GM23338 (cell line): ENCODE data around the gene IGF2.

ENCODE experiments used
- CREB1 ChIP-seq: fragments of 250-450 bp; sonication (Bioruptor Pico); IDR thresholded peaks from 2 replicates; pipeline ENCODE4 v1.5.0; 2020; ENCODE audit warnings: low read depth, mild to moderate bottlenecking, moderate library complexity
- EZH2 ChIP-seq: fragments of 200-600 bp; sonication (generic); IDR thresholded peaks from one replicate; pipeline ENCODE4 v1.8.0; 2017; ENCODE audit warnings: antibody characterized with exemption, mild to moderate bottlenecking, low read depth; ENCODE audit not compliant: unreplicated experiment
- JUNB ChIP-seq: IDR thresholded peaks from one replicate; pipeline ENCODE4 v1.6.1; 2016; ENCODE audit warnings: antibody characterized with exemption; ENCODE audit not compliant: unreplicated experiment
- POLR2AphosphoS5 ChIP-seq: IDR thresholded peaks from 2 replicates; pipeline ENCODE4 v1.6.1; 2016; ENCODE audit warnings: antibody characterized with exemption, low read depth
- TF ChIP-seq, protein P1 (sequence below), 2 experiments: fragments of 200-600 bp in 1 of 2; sonication (generic) in 1 of 2; conservative IDR thresholded peaks; 2 replicates each; pipeline versions ENCODE4 v1.5.1 to v1.6.1; 2016 to 2017; ENCODE audit warnings: antibody characterized with exemption in 2 of 2, low read depth in 2 of 2, mild to moderate bottlenecking in 2 of 2, moderate library complexity in 1 of 2
- TF ChIP-seq, protein P2 (sequence below): IDR thresholded peaks from 2 replicates; pipeline ENCODE4 v1.6.1; 2016; ENCODE audit warnings: antibody characterized with exemption

DNA sequence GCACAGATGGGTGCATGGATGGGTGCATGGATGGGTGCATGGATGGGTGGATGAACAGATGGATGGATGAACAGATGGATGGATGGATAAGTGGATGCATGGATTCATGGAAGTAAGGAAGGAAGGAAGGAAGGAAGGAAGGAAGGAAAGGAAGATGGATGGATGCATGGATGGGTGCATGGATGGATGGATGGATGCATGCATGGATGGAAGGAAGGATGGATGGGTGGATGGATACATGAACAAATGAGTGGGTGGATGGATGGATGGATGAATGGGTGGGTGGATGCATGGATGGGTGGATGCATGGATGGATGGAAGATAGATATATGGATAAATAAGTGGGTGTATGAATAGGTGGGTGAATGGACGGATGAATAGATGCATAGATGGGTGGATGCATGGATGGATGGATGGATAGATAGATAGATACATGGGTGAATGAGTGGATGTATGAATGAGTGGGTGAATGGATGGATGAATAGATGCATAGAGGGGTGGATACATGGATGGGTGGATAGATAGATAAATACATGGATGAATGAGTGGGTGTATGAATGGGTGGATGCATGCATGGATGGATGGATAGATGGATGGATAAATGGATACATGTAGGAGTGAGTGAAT, 32.5 kb downstream of the IGF2 start:
- TF ChIP-seq, protein P1, sequence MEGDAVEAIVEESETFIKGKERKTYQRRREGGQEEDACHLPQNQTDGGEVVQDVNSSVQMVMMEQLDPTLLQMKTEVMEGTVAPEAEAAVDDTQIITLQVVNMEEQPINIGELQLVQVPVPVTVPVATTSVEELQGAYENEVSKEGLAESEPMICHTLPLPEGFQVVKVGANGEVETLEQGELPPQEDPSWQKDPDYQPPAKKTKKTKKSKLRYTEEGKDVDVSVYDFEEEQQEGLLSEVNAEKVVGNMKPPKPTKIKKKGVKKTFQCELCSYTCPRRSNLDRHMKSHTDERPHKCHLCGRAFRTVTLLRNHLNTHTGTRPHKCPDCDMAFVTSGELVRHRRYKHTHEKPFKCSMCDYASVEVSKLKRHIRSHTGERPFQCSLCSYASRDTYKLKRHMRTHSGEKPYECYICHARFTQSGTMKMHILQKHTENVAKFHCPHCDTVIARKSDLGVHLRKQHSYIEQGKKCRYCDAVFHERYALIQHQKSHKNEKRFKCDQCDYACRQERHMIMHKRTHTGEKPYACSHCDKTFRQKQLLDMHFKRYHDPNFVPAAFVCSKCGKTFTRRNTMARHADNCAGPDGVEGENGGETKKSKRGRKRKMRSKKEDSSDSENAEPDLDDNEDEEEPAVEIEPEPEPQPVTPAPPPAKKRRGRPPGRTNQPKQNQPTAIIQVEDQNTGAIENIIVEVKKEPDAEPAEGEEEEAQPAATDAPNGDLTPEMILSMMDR (conservative IDR thresholded peaks at IDR 0.05; ENCODE audit: low read depth in 2 of 2) = no peak
- TF ChIP-seq JUNB (no peak), CREB1 (CRISPR knock-in tag) (no peak), POLR2AphosphoS5 (no peak), EZH2 (no peak)
- TF ChIP-seq, protein P2, sequence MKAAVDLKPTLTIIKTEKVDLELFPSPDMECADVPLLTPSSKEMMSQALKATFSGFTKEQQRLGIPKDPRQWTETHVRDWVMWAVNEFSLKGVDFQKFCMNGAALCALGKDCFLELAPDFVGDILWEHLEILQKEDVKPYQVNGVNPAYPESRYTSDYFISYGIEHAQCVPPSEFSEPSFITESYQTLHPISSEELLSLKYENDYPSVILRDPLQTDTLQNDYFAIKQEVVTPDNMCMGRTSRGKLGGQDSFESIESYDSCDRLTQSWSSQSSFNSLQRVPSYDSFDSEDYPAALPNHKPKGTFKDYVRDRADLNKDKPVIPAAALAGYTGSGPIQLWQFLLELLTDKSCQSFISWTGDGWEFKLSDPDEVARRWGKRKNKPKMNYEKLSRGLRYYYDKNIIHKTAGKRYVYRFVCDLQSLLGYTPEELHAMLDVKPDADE = no peak
